Measurements from ENCODE around the gene PITPNM1.

DNA sequence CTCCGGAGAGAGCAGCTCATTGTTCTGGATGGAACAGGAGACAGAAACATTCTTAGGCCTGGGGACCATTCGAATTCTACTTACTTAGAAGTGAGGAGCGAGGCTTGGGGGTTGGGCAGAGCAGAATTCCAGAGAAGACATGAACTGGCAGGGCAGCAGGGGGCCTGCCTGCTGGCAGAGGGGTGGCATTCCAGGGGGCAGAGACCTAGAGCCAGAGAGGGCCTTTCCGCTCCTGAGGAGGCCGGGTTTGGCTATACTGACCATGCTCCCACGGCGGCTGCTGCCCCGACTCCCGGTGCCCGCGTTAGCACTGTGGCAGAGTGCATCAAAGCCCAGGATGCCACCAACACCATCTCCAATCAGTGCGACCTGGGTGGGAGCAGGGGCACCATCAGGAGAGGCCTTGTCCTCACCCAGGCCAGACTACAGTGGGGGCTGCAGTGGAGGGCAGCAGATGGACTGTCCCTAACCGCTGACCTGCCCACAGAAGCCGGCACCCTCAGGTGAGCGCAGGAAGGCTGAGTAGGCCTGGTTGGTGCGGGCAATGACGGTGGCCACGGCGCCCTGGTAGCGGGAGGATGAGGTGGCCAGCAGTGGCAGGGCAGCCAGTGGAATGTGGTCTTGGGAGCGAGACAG is 7.4 kb downstream of the PITPNM1 start:
- TF ChIP-seq, protein P1, sequence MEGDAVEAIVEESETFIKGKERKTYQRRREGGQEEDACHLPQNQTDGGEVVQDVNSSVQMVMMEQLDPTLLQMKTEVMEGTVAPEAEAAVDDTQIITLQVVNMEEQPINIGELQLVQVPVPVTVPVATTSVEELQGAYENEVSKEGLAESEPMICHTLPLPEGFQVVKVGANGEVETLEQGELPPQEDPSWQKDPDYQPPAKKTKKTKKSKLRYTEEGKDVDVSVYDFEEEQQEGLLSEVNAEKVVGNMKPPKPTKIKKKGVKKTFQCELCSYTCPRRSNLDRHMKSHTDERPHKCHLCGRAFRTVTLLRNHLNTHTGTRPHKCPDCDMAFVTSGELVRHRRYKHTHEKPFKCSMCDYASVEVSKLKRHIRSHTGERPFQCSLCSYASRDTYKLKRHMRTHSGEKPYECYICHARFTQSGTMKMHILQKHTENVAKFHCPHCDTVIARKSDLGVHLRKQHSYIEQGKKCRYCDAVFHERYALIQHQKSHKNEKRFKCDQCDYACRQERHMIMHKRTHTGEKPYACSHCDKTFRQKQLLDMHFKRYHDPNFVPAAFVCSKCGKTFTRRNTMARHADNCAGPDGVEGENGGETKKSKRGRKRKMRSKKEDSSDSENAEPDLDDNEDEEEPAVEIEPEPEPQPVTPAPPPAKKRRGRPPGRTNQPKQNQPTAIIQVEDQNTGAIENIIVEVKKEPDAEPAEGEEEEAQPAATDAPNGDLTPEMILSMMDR (IDR thresholded peaks at IDR 0.05): no peak
- no peak for TF ChIP-seq POLR2AphosphoS5 (IDR thresholded peaks at IDR 0.05)

Data from sigmoid colon (tissue), 4 donors.